Activated T-cell treated with anti-CD3 and anti-CD28 coated beads, Interleukin-2, amount 50 U/mL, for 1 hour (primary cell): ENCODE data around the gene ACTG2.
"Not testable (repeated sequence)": the region's sequence is repeated elsewhere in the genome, so short reads cannot be mapped to it uniquely, and the experiment has no call there.

Experiments used
- DNase-seq: peaks from one replicate; pipeline ENCODE4 v3.0.0-alpha.2; 2020

ACTG2 gene

DNA sequence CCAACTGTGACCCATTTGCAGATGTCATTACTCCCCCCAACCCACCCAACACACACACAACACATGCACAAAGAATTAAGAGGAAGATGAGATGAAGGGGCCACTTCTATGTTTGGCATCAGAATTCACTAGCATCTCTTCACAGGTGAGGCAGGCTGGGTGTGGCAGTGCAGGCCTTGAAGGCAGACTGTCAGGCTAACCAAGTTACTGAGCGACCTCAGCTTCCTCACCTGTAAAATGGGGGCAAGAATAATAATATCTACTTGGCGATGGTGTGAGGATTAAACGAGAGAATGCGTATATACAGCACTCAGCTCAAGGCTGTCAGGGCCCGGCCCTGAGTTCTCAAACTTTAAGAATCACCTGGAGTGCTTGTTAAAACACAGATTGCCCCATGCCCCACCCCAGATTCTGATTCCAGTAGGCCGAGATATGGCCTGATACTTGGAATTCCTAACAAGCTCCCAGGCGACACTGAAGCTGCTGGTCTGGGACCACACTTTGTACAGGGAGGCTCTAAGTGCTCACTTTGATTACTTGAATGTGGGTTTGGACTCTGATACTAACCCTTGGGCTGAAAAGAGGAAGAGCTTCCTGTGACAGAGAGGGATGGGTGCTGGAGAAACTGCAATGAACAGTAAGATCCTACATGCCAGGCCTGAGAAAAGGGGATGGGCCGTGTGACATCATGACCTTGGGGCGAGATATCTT lies 1.1 kb downstream of the ACTG2 start:
- no peak for DNase-seq

DNA sequence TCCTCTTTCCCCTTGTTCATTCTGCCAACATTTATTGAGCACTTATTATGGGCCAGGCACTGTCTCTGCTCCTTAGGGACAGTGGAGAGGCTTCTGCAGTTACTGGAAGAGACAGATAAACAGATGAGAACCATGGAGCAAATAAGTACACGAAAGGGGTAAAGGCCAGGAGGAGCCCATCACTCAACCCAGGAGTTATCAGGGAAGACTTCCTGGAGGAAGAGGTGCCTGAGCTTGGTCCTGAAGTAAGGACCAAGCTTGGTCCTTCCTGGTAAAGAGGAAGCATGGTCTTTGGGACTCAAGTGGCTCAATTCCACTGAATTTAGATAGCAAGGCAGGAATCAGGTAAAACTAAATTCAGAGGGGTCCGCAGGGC lies 1.7 kb downstream of the ACTG2 start:
- DNase-seq, result no peak

DNA sequence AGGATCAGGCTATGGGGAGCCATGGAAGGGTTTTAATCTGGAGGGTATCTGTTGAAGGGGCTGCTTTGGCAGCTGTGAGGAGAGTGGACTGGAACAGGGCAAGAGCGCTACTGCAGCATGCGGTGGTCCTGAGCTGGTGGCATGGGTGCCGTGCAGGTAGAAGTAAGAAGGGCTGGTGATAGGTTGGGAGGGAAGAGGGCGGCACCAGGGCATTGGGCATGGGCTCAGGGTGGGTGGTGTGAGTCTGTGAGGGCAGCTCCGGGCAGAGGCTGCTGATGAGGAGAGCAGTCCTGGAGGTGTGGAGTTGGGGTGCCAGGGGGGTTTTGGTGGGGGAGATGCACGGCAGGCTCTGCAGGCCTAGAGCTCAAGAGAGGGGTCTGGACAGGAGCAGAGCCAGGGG lies 2.1 kb downstream of the ACTG2 start:
- no peak for DNase-seq

DNA sequence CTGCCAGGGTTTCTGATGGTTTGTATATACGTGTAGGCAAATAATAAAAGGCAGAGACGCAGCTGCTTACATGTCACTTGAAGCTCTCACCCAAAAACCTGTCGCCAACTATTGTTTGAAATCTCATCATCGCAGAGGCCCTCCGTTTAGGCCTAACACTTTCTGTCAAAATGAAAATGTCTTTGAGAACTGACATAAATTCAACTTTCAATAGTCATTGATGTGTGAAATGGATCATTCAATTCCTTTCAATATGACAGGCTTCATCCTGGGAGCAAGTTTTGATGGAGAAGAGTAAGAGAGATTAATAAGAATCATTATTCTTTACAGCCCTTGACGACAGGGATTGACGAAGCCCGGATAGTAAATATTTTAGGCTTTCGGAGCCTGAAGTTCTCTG lies 2.7 kb downstream of the ACTG2 start:
- no peak for DNase-seq

DNA sequence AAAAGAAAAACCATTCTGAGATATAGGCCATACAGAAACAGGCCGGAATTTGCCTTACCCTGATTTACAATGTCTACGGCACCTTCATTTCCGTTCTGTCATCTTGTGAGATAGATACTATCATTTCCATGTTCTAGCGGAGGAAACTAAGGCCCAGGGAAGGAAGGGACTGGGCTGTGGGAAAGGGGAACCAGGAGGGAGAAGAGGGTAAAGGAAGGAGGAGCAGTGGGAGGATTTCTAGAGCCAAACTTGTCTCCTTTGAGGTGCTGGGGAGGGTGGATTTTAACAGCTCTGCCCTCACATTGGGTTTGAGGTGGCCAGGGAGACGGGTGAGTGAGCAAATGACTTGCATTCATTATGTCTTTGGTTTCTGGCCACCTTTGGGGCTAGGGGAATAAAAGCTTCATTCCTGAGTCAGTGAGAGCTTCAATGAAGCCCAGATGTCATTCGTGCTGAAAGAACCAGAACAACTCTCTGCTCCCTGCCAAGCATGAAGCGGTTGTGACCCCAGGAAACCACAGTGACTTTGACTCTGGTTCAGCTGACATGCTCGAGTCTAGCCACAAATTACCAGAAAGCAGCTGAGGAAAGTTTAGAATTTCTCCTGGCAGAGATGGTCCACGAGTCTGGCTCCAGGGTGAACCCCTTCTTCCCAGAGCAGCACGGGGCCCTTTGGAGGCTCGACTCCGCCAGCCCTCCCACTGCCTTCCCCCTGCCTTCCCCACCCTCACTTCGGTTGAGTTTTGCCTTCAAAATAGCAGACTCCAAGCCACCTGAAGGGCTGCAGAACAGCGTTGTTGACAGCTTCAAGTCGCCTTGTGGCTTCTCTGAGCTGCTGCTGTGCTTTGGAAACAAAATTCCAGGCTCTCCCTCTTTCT lies 3.8 kb downstream of the ACTG2 start:
- no peak for DNase-seq

DNA sequence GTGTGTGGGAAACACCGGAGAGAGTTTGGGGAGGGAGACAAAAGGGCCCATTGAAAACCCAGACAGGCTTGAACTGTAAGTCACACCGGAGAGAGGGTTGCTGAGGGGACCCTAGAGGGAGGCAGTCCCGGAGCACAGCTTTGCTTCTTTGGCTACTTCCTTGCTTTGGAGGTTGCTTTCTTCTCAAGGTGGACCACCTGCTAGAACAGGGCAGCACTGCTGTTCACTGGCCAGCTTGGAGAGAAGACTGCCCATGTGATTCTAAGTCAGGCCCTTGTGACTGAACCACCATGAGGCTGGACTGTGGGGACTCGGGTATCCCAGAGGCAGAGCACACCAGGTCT lies 4.4 kb downstream of the ACTG2 start:
- no peak for DNase-seq

DNA sequence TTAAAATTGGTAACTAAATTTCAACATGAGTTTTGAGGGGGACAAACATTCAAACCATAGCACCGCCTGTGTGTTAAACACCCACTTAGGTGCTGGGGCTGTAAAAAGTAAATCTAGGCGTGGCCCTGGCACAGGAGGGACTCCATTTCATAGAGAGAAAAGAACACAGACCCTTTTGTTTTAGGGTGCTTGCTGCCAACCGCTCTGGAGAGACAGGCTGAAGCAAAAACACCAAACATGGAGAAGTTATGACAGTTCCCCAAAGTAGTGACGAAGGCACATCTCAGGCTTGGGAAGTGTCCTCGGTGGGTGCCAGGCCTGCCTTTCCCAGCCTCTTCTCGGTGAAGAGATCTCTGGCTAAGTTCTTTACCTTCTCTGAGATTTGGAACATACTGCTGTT lies 5.1 kb downstream of the ACTG2 start:
- DNase-seq, result no peak

DNA sequence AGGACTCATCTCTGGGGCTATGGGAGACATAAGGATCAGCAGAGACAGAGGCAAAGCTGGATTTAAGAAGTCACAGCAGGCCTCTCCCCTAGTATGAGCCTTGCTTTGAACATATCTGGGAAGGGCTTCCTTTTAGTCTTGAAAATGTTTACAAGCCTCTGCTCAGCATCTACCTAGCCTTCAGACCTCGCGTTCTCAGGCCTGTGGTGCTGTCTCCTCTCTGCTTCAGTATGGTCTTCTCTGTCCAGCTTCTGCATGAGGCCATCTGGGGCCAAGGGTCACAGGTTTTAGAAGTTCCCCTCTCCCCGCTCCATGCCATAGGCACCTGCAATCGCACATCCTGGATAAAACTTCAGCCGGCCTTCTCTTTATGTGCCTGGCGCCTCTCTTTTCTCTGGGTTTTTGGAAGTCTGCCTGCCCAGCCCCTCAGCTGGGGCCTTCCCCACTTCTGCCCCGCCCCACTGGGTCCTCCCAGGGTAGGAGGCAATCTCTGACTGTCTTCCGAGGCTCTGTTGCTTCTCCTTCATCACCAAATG lies 7.1 kb downstream of the ACTG2 start:
- DNase-seq, result no peak

DNA sequence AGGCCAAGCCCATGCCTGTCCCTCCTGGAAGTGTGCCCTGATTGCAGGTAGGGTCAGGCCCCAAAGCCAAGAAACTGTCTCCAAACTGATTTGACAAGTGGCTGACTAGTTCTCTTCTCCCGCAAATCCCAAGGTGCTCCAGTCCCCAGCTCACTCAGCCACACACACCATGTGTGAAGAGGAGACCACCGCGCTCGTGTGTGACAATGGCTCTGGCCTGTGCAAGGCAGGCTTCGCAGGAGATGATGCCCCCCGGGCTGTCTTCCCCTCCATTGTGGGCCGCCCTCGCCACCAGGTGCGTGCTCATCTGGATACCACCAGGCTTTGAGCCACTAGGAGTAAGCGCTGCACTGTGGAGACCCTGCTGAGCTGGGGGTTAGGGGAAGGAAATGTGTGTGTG lies 8.3 kb downstream of the ACTG2 start:
- DNase-seq, result no peak

DNA sequence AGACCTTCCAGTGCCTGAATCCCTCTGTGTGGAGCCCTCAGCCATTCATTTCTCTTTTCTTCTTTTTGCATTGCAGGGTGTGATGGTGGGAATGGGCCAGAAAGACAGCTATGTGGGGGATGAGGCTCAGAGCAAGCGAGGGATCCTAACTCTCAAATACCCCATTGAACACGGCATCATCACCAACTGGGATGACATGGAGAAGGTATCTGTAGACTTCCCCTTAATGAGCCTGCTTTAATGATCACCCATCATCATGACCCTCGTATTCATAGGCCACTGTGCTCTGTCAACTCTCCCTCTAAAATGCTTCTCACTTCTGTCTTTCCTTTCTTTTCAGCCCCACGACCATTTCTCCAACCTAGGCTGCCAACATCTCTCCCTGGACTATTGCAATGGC lies 9.5 kb downstream of the ACTG2 start:
- no peak for DNase-seq

DNA sequence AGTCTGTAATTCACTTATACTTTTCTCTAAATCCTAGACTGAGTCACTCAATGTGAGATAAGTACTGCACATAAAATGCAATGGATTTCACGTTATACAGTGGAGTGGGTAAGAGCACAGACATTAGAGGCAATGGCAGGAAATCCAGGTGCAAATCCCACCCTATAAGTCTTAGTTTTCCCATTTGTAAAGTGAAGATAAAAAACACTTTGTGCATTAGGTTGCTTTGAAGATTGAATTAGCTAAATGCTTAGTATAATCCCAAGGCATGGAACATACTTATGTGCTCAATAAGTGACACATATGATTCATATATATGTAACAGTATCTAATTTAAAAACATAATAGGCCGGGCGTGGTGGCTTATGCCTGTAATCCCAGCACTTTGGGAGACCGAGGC lies 10.5 kb downstream of the ACTG2 start:
- DNase-seq, result no peak

DNA sequence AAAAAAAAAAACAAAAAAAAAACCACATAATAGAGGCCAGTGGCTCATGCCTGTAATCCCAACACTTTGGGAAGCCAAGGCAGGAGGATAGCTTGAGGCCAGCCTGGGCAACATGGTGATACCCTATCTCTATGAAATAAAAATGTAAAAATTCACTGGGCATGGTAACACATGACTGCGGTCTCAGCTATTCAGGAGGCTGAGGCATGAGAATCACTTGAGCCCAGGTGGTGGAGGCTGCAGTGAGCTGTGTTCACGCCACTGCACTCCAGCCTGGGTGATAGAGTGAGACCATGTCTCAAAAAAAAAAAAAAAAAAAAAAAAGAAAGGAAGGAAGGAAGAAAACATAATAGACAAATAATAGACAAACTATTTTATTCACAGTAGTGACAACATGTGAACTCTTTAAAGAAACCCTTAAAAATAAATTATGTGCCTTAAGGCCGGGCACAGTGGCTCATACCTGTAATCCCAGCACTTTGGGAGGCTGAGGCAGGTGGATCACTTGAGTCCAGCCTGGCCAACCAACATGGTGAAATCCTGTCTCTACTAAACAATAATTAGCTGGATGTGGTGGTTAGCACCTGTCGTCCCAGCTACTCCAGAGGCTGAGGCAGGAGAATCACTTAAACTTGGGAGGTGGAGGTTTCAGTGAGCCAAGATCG lies 11.3 kb downstream of the ACTG2 start:
- not testable (repeated sequence) for DNase-seq

DNA sequence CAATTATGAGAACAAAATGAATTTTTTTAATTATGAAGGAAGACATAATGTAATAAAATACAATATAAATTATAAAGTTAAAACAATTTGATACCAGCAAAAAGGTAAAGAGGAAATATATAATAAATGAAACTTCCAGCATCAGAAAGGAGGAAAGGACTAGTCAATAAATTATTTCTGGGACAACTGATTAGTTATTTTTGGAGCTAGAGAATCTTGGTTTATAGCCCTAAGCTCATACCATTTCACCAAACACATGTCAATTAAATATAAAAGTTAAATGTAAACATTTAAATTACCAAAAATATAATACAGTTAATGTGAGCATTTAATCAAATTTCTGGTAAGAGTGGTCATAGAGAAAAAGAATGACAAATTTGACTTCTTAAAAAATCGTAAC lies 12.1 kb downstream of the ACTG2 start:
- DNase-seq, result no peak

DNA sequence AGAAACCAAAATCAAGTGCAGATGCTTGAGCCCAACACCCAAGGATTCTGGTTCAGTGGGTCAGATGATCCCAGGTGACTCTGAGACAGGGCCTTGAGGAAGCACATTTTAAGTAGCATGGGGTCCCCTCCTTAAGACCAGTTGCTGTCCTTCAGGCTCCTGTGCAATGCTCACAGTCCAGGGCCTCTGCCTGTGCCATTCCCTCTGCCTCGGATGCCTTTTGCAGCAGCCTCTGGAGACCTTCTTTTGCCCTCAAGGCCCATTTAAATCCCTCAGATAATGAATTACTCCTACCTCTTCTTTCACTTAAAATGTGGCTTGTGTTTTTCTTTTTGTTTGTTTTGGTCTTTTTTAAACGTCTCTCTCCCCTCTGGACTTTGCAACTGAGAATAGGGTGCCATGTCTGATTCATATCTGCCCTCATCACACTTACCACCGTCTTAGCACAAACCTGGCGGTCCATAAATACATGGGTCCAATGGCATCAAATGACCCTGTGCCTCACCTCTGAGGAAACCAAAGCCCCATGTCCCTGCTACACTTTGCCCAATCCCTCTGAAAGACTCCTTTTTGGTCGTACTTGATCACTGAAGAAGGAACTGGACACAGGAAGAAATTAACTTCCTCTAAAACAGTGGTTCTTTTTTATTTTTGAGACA lies 14.2 kb downstream of the ACTG2 start:
- no peak for DNase-seq

DNA sequence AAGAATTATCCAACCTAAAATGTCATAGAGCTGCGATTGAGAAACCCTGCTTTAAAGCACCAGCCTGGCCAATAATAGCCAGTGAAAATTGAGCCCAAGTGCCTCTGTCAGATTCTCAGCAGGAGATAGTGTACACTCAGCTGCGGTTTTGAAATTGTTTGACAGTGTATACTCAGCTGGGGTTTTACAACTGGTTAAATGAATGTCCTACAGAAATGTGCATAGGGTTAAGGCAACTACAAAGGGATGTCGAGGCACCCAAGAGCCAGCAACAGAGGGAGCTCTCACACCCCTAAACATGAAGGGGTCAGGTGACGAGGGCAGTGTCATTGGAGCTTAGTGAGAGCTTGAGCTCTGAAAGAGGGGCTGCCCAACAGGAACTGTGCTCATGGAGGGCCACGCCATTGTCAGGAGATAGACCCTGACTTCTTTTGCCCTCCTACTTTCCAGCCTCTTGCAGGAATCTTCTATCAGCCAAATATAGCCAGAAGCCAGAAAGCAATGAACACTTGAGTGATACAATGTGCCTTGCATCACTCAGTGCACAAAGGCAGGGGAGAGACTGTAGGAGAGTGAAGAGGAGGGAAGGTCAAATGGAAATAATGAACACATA lies 15.1 kb downstream of the ACTG2 start:
- peak; percentile 60 for DNase-seq

DNA sequence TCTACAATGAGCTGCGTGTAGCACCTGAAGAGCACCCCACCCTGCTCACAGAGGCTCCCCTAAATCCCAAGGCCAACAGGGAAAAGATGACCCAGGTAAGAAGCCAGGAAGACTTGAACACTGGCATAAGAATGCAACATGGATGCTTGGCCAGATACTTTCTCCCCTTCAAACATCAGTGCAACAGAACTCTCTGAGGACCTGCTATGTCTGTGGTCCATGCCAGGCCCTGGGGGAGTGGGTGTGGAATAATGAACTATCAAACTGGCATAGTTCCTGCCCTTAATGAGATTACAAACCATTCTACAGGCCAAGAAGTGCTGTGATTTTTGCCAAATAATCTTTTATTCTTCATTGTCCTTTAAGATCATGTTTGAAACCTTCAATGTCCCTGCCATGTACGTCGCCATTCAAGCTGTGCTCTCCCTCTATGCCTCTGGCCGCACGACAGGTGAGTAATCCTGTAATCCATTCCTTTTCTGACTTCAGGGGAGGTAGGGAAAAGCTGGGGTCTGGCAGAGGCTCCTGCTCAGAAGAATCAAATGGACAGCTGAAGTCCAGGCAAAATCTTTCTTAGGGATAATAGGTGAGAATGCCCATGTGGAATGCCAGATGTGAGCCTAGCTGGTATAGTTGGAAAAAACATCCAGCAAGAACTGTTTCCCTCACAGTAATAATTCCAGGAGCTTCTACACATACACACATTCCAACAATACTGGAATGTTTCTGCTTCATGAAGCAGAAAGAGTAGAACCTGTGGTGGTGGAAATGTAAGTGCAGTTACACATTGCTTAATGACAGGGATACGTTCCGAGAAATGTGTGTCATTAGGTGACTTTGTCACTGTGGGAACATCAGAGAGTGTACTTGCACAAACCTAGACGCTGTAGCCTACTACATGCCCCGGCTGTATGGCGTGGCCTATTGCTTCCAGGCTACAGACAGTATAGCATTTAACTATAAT lies 16.2 kb downstream of the ACTG2 start:
- DNase-seq, result no peak

DNA sequence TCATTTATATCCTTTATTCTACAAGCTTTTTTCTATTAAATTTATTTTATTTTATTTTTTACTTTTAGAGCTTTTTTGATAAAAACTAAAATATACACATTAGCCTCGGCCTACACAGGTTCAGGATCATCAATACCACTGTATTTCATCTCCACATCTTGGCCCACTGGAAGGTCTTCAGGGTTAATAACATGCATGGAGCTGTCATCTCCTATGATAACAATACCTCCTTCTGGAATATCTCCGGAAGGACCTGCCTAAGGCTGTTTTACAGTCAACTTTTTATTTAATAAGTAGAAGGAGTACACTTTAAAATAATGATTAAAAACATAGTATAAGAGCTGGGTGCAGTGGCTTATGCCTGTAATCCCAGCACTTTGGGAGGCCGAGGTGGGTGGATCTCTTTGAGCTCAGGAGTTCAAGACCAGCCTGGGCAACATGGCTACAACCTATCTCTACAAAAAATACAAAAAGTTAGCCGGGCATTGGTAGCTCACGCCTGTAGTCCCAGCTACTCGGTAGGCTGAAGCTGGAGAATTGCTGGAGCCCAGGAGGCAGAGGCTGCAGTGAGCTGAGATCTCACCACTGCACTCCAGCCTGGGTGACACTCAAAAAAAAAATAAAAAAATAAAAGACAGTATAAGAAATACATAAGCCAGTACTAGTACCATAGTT lies 18.2 kb downstream of the ACTG2 start:
- DNase-seq, result no peak

DNA sequence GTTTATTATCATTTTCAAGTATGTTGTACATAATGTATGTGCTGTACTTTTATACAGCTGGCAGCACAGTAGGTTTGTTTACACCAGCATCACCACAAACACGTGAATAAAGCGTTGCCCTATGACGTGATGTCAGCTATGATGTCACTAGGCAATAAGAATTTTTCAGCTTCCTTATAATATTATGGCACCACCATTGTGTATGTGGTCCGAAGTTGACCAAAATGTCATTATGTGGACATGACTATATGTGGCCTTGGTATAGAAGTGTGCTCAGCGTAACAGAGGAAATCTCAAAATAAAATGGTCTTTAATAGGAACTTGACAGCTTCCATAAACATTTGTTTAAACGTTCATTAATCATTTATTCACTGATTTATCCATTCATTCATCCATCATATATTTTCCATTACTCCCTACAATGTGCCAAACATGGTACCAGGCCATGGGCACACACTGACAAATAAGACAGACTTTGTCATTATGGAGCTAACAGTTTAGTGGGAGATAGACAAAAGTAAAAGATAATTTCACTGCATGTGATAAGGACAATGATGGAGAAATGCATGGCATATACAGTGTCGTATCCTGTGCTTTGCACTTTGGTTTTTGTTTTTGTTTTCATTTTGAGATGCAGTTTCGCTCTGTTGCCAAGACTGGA lies 18.9 kb downstream of the ACTG2 start:
- no peak for DNase-seq

DNA sequence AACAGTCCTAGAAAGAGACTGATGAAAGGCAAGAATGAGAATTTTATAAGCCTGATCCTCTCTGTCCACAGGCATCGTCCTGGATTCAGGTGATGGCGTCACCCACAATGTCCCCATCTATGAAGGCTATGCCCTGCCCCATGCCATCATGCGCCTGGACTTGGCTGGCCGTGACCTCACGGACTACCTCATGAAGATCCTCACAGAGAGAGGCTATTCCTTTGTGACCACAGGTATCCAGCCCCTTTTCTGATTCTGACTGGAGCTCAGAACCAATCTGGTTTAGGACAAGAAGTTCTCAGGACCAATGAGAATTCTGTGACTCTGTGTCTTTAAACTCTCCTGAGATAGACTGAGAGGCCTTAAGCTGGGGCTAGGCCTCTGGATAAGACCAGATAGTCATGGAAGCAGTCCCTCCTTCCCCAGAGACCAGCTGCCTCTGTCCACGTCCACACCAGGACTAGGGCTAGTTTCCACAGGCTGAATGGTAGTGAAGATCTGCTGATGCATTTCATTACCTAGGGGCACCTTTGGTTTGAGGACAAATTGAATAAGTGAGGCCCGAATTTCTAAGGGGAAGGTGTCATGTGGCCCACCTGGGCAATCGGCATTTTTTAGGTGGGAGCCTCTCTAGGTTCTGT lies 20.7 kb downstream of the ACTG2 start:
- no peak for DNase-seq

DNA sequence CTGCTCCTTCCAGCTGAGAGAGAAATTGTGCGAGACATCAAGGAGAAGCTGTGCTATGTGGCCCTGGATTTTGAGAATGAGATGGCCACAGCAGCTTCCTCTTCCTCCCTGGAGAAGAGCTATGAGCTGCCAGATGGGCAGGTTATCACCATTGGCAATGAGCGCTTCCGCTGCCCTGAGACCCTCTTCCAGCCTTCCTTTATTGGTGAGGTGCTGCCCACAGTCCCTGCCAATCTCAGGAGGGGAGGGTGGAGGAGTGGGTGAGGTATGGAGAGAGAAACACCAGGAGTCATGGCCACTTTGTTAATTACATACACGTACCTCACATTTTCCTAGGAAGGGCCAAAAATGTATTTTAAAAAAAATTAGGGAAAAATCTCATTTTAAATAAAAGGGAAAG lies 21.9 kb downstream of the ACTG2 start:
- no peak for DNase-seq
